Measurements from ENCODE around the gene PYM1.
"Not testable (repeated sequence)": the region's sequence is repeated elsewhere in the genome, so short reads cannot be mapped to it uniquely, and the experiment has no call there.

The PYM1 gene

GRCh38 chr12:55938826-55939501 lies 11.3 kb upstream of the PYM1 start:
- DNase-seq (ENCODE audit: low read depth): no peak

- no peak for DNase-seq (ENCODE audit: low read depth)
Observed at GRCh38 chr12:55937981-55938380, 10.3 kb upstream of the PYM1 start.

- DNase-seq (ENCODE audit: low read depth): no peak
Observed at GRCh38 chr12:55935738-55936151, 8.1 kb upstream of the PYM1 start.

DNA sequence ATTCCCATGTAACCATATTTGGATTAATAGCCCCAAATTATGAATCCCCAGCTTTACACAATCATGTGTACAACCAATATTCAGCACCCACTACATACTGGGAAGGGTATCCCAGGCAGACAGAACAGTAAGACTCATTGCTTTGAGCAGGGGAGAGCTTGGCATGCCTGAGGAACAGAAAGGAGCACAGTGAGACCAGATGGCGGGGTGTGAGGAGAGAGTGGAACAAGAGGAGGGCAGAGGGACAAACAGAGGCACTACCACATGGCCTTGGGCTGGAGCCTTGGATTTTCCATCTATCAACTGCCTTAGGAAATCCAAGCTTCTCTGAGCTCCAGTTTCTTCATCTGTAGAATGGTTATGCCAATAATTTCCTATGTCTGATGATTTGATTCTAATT lies 7.1 kb upstream of the PYM1 start:
- DNase-seq (ENCODE audit: low read depth): no peak

- no peak for DNase-seq (ENCODE audit: low read depth)
Observed at GRCh38 chr12:55933799-55934742, 6.4 kb upstream of the PYM1 start.

DNA sequence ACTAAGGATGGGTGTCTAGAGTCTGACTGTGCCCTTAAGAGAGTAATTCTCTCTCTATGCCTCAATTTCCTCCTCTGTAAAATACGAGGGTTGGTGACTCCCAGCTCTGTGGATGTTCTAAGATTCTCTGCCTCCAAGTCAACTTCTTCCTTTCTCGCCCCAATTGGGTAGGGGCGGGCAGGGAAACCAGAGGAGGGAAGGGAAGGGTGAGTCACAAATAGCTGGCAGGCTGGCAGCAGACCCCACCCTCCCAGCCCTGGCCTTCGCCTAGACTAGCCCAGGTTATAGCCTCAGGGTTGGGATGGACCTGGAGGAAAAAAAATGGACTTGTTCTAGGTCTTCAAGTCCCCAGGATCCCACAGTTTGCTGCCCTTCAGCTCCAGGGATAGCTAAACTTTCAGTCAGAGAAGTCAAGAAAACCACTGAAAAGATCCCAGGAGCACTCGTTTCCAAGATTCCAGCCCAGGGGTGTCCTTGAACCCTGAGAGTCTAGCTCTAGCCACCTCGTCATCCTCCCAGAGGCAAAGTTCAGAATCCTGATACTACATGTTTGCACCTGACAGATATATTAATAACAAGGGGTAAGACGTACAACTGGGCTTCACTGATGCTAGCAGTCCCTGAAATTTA lies 5.6 kb upstream of the PYM1 start:
- DNase-seq (ENCODE audit: low read depth): no peak

GRCh38 chr12:55932551-55932910 lies 4.8 kb upstream of the PYM1 start:
- DNase-seq (ENCODE audit: low read depth): no peak

DNA sequence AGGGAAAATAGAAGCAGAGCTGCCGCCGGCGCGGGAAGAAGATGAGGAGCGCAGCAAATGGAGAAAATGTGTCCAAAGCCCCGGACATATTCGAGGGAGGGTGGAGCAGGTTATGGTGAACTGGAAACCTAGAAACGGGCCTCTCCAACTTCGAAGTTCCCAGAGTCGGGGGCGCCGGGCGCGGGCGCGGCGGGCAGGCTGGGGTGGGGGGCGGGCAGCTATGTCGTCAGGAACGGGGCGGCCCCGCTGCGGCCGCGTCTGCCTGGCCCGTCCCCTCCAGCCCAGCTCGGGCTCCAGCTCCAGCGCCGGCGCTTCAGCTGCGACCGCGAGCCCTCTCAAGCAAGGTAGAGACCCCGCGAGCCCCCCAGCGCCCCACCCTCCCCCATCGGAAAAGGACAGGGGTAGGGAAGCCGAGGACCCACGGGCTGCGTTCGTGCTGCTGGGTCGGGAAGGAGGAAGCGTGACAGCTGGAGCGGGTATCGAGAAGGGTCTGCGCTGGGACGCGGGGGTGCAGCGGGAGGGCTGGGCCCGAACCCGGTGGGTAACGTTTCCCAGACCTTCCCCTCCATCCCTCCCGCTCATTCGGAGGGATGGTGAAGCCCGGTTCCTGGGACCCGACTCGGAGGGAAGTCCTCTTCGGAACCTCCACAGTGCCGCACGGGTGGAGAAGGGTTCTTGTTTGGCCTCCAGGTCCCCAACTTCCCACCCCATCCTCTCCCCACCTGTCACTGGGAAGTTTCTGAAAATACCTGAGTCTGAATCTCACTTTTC lies 4.3 kb upstream of the PYM1 start:
- DNase-seq (ENCODE audit: low read depth): no peak

DNA sequence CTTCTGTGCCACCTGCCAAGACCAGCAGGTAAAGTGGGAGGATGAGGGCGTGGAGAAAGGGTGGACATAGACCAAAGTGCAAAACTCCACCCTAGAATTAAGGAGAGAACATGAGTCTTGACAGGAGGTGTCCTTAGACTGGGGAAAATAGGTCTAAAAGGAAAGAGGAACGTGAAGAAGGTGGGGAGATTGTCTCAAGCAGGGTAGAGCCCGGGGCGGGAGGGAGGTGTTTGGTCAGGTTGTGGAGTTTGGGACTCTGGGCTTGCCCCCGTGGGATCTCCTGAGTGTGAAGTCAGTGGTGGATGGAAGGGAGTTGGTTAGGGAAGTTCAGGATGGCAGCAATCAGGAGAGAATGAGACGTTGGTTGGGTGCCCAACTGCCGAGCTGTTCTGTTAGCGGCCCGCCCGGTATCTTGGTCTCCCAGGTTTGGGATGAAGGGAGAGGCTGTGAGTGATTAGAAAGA lies 3.7 kb upstream of the PYM1 start:
- DNase-seq (ENCODE audit: low read depth): no peak

GRCh38 chr12:55930771-55931316 lies 3.1 kb upstream of the PYM1 start, which contains the start of gene DGKA:
Gene DGKA, plus strand, starts transcription at chr12:55931162. Its CDS starts 5,342 bp downstream, at chr12:55936504.
- DNase-seq (ENCODE audit: low read depth): peak; percentile 48

DNA sequence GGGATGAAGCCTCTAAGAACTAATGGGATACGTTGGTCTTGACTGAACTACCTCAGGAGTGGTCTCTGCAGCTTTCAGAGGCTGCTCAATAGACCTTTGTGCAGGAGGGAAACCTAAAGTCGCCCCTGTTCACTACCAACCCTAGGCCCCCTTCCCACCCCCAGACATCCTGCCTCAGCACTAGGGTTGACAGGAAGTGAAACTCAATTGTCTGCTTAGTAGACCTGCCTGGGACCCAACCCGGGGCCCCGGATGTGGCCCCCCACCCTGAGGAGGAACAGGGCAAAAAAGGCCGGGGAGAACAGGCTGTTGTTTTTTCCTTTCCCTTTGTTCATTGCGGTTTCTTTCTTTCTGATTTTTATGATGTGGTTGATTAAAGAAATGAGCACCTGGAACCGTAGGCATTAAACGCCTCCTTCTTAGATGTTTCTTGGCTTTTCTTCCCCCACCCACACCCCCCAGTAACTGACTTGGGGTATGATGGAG lies 1.7 kb upstream of the PYM1 start:
- no peak for DNase-seq (ENCODE audit: low read depth)

- peak; percentile 65 for DNase-seq (ENCODE audit: low read depth)
Observed at GRCh38 chr12:55926738-55927587, 731 bp downstream of the PYM1 start.

DNA sequence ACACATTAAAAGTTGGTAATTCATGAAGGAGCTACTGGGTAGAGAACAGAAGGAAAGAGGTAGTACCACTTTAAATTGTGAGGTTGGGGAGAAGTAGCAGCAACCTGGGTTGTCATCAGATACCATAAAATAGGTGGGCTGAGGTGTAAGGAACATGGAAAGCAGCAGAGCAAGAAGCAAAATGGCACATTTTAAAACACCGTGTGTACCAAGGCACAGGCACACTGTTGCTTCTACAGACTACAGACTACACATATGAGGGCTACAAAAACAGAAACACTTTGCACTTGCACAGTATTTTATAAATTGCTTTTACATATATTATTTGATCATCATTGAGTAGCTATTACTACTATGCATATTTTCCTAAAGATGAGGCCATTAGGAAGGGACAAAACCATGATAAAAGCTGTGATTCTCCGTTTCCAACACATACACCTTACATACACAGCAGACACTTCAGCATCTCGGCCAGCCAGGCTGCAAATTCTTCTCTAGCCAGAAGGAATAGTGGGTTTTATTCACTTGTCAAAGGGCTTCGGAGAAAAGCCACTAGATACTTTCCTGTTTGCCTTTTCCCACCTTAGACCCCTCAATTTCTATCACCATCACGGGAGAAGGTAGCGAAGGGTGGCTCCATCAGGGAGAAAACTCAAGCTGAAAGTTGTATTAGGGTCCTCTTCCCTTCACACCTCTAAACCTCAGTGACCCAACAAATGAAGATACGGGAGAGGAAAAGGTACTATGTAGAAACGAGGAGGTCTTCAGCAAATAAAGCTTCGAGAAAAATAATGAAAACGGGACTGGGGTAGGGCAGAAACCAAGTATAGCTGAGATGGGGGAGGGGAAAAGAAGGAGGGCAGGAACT lies 1.6 kb downstream of the PYM1 start:
- no peak for DNase-seq (ENCODE audit: low read depth)

DNA sequence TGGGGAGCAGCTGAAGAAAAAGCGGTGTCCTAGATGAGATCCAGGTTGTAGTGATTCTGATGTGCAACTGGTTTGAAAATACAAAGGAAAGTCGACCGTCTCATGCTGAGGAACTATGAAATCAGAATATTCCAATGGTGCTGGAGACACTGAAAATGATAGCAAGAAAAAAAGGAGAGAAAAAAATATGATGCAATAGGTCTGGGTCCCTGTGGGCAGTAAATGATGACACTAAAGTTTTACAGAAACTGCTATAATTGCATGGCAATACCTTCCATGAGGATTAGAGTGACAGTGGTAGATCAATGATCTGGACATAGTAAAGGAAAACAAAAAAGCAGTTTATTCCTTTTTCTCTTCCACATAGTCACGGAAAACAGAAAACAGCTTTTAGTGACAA lies 2.3 kb downstream of the PYM1 start:
- DNase-seq (ENCODE audit: low read depth): no peak

DNA sequence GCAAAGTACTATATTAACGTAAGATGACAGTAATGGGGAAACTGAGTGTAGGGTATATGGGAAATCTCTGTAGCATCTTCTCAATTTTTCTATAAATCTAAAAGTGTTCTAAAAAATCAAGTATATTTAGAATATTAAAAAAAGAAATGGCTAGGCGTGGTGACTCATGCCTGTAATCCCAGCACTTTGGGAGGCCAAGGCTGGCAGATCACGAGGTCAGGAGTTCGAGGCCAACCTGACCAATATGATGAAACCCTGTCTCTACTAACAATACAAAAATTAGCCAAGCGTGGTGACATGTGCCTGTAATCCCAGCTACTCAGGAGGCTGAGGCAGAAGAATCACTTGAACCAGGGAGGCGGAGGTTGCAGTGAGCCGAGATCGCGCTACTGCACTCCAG lies 4.0 kb downstream of the PYM1 start:
- DNase-seq (ENCODE audit: low read depth): not testable (repeated sequence)

DNA sequence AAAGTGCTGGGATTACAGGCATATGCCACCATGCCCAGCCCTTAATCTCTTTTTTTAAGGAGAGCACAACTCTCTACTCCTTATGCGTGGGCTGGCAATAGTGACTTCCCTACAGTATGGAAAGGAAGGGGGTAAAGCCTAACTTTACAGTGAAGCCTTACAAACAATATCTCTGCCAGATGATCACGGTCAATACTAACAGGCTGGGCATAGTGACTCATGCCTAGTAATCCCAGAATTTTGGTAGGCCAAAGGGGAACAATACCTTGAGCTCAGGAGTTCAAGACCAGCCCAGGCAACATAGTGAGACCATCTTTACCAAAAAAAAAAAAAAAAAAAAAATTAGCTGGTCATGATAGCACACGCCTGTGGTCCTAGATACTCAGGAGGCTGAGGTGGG lies 5.6 kb downstream of the PYM1 start:
- no peak for DNase-seq (ENCODE audit: low read depth)

- not testable (repeated sequence) for DNase-seq (ENCODE audit: low read depth)
Observed at GRCh38 chr12:55919032-55919431, 8.7 kb downstream of the PYM1 start.

DNA sequence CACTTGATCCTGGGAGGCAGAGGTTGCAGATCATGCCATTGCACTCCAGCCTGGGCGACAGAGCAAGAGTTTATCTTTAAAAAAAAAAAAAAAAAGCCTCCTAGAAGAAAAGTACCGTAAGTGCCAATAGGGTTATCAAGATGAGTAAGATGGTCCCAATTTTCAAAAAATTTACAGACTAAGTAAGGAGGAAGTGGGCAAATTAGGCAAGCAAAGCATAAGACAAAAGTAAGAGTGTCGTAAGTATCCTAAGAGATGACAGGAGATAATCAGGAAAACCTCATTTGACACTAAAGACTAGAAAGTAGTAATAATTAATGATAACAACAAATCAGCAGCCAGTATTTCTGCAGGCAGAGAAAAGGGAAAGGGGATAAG lies 12.2 kb downstream of the PYM1 start:
- no peak for DNase-seq (ENCODE audit: low read depth)

- DNase-seq (ENCODE audit: low read depth): no peak
Observed at GRCh38 chr12:55912908-55913307, 14.8 kb downstream of the PYM1 start.

- no peak for DNase-seq (ENCODE audit: low read depth)
Observed at GRCh38 chr12:55909513-55909884, 18.2 kb downstream of the PYM1 start.

Measured in non-pigmented ciliary epithelial cell (primary cell).